ENCODE data around the gene MYOF.

MYOF gene, protein sequence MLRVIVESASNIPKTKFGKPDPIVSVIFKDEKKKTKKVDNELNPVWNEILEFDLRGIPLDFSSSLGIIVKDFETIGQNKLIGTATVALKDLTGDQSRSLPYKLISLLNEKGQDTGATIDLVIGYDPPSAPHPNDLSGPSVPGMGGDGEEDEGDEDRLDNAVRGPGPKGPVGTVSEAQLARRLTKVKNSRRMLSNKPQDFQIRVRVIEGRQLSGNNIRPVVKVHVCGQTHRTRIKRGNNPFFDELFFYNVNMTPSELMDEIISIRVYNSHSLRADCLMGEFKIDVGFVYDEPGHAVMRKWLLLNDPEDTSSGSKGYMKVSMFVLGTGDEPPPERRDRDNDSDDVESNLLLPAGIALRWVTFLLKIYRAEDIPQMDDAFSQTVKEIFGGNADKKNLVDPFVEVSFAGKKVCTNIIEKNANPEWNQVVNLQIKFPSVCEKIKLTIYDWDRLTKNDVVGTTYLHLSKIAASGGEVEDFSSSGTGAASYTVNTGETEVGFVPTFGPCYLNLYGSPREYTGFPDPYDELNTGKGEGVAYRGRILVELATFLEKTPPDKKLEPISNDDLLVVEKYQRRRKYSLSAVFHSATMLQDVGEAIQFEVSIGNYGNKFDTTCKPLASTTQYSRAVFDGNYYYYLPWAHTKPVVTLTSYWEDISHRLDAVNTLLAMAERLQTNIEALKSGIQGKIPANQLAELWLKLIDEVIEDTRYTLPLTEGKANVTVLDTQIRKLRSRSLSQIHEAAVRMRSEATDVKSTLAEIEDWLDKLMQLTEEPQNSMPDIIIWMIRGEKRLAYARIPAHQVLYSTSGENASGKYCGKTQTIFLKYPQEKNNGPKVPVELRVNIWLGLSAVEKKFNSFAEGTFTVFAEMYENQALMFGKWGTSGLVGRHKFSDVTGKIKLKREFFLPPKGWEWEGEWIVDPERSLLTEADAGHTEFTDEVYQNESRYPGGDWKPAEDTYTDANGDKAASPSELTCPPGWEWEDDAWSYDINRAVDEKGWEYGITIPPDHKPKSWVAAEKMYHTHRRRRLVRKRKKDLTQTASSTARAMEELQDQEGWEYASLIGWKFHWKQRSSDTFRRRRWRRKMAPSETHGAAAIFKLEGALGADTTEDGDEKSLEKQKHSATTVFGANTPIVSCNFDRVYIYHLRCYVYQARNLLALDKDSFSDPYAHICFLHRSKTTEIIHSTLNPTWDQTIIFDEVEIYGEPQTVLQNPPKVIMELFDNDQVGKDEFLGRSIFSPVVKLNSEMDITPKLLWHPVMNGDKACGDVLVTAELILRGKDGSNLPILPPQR (N-terminal part only)

DNA sequence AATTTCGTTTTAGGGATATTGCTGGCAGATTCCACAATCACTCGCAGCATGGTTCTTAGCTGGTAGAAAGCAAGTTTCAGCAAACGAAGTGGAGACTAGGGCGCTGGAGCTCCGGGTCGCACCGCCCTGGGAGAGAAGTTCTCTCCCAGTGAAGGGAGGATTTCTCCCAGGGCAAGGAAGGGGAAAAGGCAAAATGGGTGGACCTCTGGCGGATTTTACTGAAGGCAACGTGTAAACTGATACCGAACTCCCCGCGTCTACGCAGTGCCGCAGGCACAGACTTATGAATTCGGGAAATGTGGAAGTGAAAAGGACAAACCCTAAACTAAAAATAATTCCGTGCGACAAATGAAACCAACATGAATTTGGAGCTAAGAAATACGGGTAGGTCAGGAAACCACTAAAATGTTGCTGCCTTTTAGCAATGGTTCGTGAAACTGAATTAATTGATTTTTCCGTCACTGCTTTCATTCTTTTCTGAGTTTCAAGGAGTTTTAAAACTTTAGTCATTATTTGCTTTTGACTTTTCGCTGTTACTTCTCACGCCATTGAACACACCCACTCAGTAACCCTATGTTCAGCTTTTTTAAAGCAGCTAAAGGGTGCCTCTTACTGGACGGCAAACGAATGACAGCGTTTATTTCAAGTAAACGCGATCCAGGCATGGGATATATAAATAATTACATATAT lies at the start of gene MYOF:
MYOF (minus strand) TSS at position 190 of the 690 bp plus-strand sequence; CDS start at position 50, 140 bp downstream.
- no peak for DNase-seq

DNA sequence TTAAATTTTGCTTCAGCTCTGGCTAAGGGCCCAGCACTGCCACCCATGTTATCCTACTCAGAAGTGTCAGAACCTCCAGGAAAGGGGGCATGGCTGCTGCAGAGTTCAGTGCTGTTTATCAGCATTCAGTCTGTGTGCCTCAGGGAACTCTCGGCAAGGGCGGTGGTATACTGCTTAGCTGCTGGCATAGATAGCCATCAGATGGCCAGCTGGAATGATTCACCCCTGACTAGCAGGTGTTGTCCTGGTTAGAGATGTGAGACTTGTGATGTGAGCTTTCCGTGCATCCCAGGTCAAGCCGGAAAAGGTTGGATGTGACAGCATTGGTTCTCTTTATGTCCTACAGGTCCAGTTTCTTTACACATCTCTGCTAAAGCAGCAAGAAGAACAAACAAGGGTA lies 36.4 kb upstream of the MYOF start:
- no peak for DNase-seq

DNA sequence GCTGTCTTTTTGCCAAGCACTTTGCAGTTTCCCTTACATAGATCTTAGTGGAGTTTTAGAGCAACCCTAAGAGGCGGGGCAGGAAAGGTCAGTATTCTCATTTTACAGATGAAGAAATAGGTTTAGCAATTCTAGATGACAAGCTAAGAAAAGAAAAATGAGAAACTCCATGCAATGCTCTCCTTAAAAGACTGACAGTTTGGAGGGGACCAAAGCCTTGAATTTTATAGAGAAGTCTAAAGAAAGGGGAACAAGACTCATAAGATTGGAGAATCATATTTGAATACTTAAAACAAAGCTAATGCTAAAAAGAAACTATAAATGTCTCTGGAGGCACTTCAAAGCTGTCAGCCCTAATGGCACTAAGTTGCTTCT lies 33.9 kb upstream of the MYOF start:
- no peak for DNase-seq

DNA sequence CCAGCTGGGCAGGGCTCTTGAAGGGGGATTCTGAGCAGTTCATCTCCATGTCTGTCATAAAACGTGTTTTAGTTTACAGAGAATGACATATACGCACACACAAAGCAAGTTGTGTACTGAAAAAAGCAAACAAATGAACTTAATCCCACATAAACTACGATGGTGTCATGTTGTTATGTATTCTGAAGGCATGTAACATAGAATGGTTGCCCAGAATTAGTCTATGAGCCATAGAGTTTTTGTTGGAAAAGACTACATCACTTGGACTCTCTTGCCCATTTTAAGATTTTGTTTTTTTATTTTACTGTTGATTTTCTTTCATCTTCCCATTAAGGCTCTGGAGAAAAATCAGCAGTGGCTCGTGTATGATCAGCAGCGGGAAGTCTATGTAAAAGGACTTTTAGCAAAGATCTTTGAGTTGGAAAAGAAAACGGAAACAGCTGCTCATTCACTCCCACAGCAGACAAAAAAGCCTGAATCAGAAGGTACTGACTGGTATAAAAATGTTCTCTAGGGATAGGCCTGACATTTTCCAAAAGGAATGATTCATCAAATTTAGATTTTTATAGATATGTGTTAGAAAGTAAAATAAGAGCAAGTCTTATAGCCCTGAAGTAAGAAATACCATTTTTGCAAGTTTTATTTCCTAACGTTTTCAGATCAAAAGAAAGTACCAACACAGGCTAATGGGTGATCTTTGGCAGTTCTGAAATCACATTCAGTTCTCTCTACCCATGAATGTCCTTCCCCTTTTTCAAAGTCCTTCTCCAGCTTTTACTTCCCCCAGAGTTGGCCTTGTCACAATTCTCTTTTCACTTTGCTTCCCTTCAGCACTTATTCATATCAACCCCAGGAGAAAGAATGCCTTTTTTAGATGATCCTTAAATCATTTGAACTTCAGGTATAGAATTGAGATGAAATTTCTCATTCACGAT lies 33.2 kb upstream of the MYOF start:
- no peak for DNase-seq

DNA sequence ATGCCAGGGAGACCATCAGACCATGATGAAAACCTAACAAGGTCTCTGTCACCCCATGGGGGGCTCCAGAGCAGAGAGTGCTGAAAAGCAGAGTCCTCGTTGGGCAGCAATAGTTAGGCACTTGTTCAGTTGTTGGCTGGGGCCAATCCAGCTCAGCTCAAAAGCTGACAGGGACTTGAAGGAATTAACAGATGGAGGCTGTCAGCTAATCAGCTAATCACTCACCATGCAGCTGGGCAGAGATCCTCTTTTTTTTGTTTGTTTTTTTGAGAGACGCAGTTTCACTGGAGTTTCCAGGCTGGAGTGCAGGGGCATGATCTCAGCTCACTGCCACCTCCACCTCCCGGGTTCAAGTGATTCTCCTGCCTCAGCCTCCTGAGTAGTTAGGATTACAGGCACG lies 32.4 kb upstream of the MYOF start:
- peak; percentile 16 for DNase-seq

DNA sequence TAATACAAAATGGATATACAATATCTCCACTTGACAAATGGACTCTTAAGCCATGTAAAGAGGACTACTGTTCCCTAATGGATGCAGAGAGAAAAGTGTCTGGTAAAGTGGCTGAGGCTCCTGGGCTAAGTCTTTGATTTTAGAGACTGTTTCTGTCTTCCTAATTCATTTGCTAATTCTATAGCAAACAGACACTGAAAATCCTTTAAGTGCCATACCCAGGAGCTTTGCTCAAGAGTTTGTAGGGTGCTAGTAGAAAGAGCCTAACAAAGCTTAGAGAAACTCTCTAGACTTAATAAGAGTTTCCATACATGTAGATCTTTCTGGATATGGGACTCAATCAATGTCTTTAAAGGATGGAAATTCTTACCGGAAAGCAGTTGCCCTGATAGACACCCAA lies 31.0 kb upstream of the MYOF start:
- DNase-seq, result no peak

DNA sequence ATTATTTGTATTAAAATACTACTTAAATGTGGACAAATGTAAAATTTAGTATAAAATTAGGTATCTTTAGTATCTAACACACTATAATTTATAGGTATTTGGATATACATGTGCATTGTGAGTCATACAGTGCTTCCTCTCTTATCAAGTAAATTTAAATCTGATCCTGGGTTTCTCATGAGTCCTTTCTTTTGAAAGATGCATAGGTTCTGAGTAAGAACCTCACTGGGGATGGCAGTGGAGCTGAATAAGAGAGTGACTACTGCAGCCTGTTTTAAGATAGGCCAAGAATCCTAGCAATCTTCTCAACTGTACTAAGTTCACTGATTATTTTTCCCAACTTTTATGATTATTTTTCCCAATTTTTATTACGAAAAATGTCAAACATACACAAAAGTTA lies 30.4 kb upstream of the MYOF start:
- DNase-seq, result no peak

DNA sequence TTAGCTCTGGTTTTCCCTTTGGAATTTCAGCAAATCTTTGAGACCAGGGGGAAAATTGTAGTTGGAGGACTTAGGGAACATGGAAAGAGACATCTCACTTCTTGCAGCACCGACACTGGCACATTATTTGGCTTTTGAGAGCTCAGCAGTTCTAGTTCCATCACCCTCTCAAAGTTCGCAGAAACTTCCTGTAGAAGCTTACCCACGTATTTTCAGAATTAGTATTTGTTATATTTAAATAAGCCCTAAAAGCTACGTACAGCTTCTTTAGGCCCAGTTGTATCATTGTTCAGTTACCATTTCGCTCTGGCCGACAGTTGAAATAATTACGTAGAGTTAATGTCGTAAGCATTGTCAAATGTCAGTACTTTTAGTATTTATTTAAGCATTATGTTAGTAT lies 27.7 kb upstream of the MYOF start:
- no peak for DNase-seq

DNA sequence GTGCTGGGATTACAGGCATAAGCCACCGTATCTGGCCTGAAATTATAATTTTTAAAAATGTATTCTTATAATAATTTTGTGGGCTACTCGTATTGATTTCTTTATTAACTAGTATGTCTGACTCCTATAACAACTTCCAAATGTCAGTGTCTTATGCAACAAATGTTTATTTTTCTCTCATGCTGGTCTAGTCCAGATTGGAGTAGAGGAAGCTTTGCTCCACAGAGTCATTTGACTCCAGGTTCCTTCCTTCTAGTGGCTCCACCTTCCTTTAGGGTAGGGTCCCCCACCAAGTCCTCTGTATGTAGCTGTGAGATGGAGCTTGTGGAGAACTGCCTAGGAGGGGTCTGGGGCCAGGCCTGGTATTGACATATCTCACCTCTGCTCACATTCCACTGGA lies 22.9 kb upstream of the MYOF start:
- DNase-seq, result no peak

DNA sequence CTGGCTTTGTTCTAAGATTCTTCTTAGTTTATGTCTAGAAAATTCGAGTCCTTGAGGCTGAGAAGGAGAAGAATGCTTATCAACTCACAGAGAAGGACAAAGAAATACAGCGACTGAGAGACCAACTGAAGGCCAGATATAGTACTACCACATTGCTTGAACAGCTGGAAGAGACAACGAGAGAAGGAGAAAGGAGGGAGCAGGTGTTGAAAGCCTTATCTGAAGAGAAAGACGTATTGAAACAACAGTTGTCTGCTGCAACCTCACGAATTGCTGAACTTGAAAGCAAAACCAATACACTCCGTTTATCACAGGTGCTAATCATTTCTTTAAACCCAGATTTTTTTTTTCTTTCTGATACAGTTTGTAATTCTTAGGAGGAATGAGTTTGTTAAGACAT lies 20.9 kb upstream of the MYOF start:
- DNase-seq, result no peak

DNA sequence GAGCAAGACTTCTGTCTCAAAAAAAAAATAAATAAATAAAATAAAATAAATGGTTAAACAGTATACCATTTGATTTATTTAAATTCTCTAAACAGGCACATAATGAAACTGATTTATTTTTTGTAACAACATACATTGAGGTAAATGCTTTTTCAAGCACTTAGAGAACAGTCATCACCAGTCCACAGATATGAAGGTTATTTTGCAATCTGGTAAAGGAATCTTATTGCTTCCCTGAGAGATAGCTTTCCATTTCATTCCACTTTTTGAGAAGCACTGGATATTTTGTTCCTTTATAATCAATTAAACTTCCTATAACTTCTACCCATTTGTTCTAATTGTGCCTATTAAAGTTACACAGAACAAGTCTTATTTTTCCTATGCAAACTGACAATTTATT lies 19.5 kb upstream of the MYOF start:
- DNase-seq, result no peak

DNA sequence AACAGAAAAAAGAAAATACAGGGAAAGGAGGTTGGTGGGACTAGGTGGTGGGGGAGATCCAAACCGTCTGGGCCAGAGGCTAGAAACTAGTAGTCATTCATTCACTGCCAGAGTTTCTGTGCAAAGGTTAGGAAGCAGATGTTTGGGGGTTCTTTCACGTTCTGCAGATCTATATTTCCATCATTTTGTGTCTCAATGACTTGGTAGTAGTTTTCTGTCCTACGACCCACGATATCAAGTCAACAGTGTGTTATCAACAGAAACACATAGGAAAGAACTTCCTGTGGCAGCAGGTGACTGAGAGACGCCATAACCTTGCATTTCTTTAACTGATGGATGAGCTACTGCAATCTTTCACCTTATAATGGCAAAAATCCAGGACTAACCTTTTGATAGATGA lies 16.0 kb upstream of the MYOF start:
- no peak for DNase-seq

DNA sequence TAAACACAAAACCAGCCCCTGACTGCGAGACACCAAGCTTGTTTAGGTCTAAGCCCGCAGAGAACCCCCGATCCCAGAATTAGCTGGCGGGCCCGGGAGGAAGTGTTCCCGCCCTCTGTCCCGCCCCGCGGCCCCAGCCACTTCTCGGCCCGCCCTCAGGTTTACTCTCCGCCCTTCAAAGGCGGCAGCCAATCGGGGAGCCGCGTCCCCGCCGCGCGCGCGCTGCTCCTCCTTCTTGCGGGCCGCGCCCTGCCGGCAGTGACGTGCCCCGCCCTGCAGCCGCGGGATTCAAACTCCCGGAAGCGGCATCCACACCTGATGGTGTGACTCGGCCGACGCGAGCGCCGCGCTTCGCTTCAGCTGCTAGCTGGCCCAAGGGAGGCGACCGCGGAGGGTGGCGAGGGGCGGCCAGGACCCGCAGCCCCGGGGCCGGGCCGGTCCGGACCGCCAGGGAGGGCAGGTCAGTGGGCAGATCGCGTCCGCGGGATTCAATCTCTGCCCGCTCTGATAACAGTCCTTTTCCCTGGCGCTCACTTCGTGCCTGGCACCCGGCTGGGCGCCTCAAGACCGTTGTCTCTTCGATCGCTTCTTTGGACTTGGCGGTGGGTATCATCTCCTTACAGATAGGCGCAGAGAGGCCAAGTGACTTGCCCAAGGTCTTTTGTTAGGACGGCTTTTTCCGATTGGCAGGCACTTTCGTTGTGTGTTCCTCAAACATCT lies 14.3 kb upstream of the MYOF start, which contains the start of gene CEP55:
CEP55 (plus strand) TSS at position 291 of the 720 bp plus-strand sequence. CDS start 3,440 bp downstream, outside the sequence.
- DNase-seq, result peak; percentile 79

DNA sequence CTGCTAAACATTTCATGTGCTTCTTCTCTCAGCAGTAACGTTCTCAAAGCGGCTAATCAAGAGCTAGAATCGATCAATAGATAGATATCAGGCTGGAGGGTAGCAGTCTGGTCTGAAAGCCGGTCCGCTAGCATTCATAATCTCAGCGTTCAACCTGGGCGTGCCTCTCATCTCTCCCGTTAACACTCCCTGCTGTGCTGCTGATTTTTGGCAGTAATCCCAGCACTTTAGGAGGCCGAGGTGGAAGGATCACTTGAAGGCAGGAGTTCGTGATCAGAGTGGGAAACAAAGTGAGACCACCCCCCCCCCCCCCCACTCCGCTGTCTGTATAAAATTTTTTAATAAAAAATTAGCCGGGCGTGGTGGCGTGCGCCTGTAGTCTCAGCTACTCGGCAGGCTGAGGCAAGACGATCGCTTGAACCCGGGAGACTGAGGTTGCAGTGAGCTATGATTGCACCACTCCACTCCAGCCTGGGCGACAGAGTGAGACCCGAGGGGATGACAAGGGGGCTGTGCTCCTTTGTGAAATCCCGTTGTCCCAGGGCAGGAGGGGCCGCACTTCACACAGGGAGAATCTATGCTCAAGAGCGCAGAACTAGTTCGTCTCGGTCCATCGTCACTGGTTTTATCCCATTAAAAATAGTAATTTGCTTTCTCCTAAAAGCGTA lies 13.7 kb upstream of the MYOF start:
- DNase-seq, result no peak

DNA sequence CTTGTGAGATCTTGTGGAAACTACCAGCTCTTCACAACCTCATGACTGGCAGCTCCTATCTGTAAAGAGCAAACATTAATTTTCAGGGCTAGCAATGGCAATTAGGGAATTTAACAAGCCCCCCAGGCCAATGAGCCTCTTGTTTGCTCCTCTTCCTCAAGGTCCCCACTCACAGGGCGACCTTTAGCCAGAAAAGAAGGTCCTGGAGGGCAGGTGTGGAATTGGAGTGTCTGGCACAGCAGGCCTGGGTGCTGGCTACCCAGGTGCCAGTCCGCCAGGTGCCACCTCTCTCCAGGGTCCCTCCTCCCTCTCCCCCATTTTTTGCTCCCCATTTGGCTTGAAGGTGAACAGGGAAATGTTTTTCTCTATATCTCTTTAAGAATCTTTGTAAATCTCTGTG lies 12.4 kb upstream of the MYOF start:
- DNase-seq, result no peak

DNA sequence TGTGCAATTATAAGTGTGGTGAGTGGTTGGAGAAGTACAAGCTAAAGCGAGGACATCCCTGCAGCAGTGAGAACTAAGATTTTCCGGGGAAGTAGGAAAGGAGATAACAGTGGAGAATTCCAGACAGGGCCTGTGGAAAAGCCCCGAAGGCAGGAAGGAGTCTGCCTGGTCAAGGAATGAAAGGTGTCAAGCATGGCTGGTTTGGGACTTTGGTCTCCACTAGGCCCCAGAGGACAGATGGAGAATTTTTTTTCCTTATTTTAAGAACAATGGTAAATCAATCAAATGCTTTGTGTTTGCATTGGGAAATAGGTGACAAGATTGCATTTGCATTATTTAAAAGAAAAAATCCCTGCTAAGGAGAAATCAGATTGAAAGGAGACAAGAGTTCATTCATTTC lies 11.0 kb upstream of the MYOF start:
- DNase-seq, result no peak

DNA sequence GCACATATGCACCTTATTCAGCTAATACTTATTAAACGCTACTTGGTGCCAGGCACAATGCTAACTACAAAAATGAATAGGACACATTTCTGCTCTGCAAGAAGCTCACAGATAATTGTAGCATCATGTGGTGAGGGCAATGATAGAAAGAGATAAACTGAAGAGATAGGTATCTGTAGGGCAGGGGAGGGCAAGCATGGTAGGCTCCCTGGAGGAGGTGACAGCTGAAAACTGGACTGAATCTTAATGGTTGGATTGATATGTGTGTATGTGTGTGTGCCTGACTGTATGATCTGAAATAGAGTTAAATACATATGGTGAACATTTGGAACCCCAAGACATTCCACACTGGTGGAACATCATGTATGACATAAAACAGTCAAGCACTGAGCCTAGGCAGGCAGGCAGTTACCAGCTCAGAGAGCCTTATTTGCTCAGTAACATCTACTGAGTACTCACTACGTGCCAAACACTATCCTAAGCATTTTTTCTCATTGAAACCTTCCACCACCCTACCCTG lies 9.5 kb upstream of the MYOF start:
- no peak for DNase-seq

DNA sequence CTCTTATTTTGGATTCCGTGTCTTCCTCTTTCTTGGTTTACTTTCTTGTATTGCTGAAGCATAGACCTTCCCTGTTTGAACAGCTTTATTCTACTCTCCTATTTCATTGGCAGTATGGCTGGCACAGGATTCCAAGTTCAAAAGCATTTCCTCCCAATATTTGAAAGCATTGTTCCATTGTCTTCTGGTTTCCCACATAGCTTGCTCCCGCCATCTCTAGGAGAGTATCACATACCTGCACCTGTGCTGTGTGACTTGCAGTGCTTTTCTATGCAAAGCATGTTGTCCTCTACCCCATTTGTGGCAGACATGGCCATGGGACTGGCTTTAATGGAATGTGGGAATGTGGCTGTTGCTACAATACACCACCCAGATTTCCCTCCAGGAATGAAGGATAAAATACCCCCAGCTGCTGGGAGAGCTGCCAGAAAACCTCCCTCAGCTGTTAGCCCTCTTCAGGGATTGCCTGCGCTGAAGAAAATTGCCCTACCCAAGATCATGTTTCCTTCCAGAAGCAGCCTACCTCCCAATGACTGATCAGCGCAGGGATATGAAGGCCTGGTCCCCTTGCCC lies 6.9 kb upstream of the MYOF start:
- DNase-seq, result no peak

DNA sequence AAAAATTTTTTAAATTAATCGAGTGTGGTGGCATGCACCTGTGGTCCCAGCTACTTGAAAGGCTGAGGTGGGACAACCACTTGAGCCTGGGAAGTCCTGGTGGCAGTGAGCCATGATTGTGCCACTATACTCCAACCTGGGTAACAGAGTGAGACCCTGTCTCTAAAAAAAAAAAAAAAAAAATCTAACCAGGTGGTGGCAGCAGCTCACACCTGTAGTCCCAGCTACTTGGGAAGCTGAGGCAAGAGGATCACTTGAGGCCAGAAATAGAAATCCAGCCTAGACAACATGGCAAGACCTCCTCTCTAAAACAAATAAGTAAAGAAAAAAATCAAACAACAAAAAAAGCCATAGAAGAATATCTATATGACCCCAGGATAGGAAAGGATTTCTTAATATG lies 3.6 kb upstream of the MYOF start:
- no peak for DNase-seq
